ENCODE data around the gene SFI1.

Gene SFI1

DNA sequence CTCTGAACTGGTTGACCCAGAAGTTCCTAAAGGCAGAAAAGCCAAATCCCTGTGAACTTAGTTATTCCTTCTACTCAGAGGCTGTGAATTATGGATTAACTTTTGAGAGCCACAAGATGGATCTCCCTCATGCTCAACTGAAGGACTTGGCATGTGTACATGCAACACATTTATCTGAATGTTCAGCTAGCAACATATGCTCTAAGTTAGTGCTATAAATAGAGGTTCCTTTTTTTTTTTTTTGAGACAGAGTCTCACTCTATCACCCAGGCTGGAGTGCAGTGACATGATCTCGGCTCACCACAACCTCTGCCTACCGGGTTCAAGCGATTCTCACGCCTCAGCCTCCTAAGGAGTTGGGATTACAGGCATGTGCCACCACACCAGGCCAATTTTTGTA lies 46.8 kb upstream of the SFI1 start:
- TF ChIP-seq, protein P1, sequence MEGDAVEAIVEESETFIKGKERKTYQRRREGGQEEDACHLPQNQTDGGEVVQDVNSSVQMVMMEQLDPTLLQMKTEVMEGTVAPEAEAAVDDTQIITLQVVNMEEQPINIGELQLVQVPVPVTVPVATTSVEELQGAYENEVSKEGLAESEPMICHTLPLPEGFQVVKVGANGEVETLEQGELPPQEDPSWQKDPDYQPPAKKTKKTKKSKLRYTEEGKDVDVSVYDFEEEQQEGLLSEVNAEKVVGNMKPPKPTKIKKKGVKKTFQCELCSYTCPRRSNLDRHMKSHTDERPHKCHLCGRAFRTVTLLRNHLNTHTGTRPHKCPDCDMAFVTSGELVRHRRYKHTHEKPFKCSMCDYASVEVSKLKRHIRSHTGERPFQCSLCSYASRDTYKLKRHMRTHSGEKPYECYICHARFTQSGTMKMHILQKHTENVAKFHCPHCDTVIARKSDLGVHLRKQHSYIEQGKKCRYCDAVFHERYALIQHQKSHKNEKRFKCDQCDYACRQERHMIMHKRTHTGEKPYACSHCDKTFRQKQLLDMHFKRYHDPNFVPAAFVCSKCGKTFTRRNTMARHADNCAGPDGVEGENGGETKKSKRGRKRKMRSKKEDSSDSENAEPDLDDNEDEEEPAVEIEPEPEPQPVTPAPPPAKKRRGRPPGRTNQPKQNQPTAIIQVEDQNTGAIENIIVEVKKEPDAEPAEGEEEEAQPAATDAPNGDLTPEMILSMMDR (IDR thresholded peaks at IDR 0.05; ENCODE audit: poor library complexity, severe bottlenecking), result no peak
- peaks cover 40% of the 10 kb centered on the region for H3K36me3 ChIP-seq (ENCODE audit: low read depth)
- H3K27me3 ChIP-seq (ENCODE audit: insufficient read depth, poor library complexity, severe bottlenecking), result no peaks in the 10 kb centered on the region
- H3K27ac ChIP-seq (ENCODE audit: poor library complexity, severe bottlenecking), result no peak overlapping the region
- H3K4me1 ChIP-seq (ENCODE audit: insufficient read depth, poor library complexity, severe bottlenecking), result no peaks in the 10 kb centered on the region
- no peaks in the 10 kb centered on the region for H3K9me3 ChIP-seq (ENCODE audit: severe bottlenecking)
- ATAC-seq (ENCODE audit: low read depth) (no peak), DNase-seq (ENCODE audit: low spot score) (no peak)
- no peak overlapping the region for H3K4me3 ChIP-seq (ENCODE audit: severe bottlenecking)

DNA sequence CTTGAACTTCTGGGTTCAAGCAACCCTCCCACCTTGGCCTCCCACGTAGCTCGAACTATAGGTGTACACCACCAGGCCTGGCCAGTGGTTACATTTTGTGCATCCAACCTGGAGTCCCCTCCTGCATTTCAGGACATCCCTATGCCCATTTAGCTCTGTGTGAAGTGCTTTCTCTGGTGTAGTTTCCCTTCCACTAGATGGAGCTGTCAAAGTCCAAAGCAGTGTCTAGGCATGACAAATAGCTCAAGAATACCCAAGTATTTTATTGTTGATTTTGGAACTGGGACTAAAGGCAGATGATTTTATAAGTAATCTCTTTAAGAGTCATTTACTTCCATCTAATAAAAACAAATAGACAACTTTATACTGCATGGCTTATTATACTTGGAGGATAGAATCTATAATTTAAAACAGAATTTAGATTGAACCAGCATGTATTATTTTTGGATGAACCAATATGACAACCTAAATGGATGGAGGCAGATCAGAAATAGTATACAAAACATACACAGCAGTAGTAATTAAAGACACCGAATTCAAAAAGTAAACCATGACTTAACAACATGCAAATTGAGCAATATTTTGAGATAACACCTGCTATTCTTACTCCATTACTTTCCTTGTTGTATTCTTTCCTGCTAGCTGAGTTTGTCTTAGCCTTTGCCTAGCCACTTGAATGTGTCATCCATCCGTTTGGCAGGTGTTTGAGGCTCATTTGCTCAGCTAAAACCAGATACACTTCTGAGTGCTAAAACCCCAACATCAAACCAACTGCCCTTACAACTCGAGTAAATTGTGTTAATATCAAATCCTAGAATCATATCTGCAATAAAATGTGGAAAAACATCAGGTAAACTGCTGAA lies 44.4 kb upstream of the SFI1 start:
- ATAC-seq (ENCODE audit: low read depth), result peak; percentile 75; the same call in 2 of the 3 replicates
- Histone ChIP-seq H3K9me3 (ENCODE audit: severe bottlenecking) (no peaks in the 10 kb centered on the region), H3K4me1 (ENCODE audit: insufficient read depth, poor library complexity, severe bottlenecking) (no peaks in the 10 kb centered on the region), H3K36me3 (ENCODE audit: low read depth) (peaks cover 45% of the 10 kb centered on the region), H3K4me3 (ENCODE audit: severe bottlenecking) (no peak overlapping the region), H3K27ac (ENCODE audit: poor library complexity, severe bottlenecking) (no peak overlapping the region), H3K27me3 (ENCODE audit: insufficient read depth, poor library complexity, severe bottlenecking) (no peaks in the 10 kb centered on the region)
- DNase-seq (ENCODE audit: low spot score), result no peak
- TF ChIP-seq, protein P1 (IDR thresholded peaks at IDR 0.05; ENCODE audit: poor library complexity, severe bottlenecking), result peak; percentile 70

DNA sequence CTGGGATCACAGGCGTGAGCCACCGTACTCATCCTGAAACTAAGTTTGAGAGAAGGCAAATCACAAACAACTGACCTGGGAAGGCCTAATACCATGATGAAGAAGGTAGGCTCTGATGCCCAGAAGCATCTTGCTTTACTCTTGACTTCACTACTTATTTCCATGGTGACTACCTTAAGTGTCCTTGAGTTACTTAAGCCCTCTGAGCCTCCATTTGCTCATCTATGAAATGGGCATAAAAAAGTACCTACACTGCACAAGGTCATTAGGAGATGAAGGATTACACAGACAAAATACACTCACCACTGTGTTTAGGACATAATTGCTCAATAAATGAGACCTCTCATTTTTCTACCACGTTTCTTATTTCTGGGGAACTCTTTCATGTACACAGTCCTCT lies 34.6 kb upstream of the SFI1 start:
- TF ChIP-seq, protein P1 (IDR thresholded peaks at IDR 0.05; ENCODE audit: poor library complexity, severe bottlenecking), result no peak
- Histone ChIP-seq H3K4me3 (ENCODE audit: severe bottlenecking) (no peak overlapping the region), H3K27me3 (ENCODE audit: insufficient read depth, poor library complexity, severe bottlenecking) (no peaks in the 10 kb centered on the region), H3K9me3 (ENCODE audit: severe bottlenecking) (no peaks in the 10 kb centered on the region), H3K27ac (ENCODE audit: poor library complexity, severe bottlenecking) (no peak overlapping the region), H3K4me1 (ENCODE audit: insufficient read depth, poor library complexity, severe bottlenecking) (no peaks in the 10 kb centered on the region), H3K36me3 (ENCODE audit: low read depth) (peaks cover 72% of the 10 kb centered on the region)
- DNase-seq (ENCODE audit: low spot score), result no peak
- ATAC-seq (ENCODE audit: low read depth), result no peak

DNA sequence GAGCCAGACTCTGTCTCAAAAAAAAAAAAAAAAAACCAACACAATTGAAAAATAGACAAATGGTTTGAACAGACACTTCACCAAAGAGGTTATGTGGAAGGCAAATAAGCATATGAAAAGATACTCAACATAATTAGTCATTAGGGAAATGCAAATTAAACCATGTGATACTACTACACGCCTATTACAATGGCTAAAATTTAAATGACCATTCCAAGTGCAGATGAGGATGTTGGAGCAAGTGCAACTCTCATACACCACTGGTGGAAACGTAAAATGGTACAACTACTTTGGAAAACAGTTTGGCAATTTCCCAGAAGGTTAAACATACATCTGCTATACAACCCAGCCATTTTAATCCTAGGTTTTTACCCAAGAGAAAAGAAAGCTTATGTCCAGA lies 31.0 kb upstream of the SFI1 start:
- Histone ChIP-seq H3K27ac (ENCODE audit: poor library complexity, severe bottlenecking) (no peak overlapping the region), H3K4me1 (ENCODE audit: insufficient read depth, poor library complexity, severe bottlenecking) (no peaks in the 10 kb centered on the region), H3K36me3 (ENCODE audit: low read depth) (peaks cover 73% of the 10 kb centered on the region), H3K4me3 (ENCODE audit: severe bottlenecking) (no peak overlapping the region), H3K9me3 (ENCODE audit: severe bottlenecking) (no peaks in the 10 kb centered on the region), H3K27me3 (ENCODE audit: insufficient read depth, poor library complexity, severe bottlenecking) (no peaks in the 10 kb centered on the region)
- ATAC-seq (ENCODE audit: low read depth), result no peak
- TF ChIP-seq, protein P1 (IDR thresholded peaks at IDR 0.05; ENCODE audit: poor library complexity, severe bottlenecking), result no peak
- no peak for DNase-seq (ENCODE audit: low spot score)

DNA sequence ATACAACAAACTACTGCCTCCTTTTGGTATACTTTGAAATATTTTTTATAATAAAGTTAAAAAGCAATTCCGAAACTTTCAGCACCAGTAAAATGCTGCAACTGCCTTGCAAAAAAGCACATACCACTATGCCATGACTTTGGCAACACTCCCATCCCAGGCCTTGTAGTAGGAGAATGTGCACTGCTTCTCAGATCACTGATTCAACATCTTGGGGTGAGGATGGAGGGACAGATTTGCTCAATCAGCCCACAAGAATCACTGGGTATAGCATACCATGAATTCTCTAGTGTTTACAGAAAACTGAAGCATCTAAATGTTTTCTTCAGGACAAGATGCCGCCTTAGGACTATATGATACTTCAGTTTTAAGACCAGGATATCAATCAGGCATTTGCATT lies 21.6 kb upstream of the SFI1 start:
- DNase-seq (ENCODE audit: low spot score), result no peak
- no peaks in the 10 kb centered on the region for H3K9me3 ChIP-seq (ENCODE audit: severe bottlenecking)
- no peak overlapping the region for H3K27ac ChIP-seq (ENCODE audit: poor library complexity, severe bottlenecking)
- no peaks in the 10 kb centered on the region for H3K4me1 ChIP-seq (ENCODE audit: insufficient read depth, poor library complexity, severe bottlenecking)
- no peak for ATAC-seq (ENCODE audit: low read depth)
- no peak overlapping the region for H3K4me3 ChIP-seq (ENCODE audit: severe bottlenecking)
- H3K27me3 ChIP-seq (ENCODE audit: insufficient read depth, poor library complexity, severe bottlenecking), result no peaks in the 10 kb centered on the region
- H3K36me3 ChIP-seq (ENCODE audit: low read depth), result peaks cover 36% of the 10 kb centered on the region
- TF ChIP-seq, protein P1 (IDR thresholded peaks at IDR 0.05; ENCODE audit: poor library complexity, severe bottlenecking), result no peak
